ENCODE measurements around the gene NHSL1. TPM values are rescaled to one million over a fixed set of nuclear protein-coding genes. Genes with fewer than 3 reads are reported as not detected.

Gene NHSL1
- total RNA-seq, 1 donor from 2014 or later, result 1.2 TPM

GRCh38 chr6:138524526-138524925 lies 25.2 kb upstream of the NHSL1 start:
- intact Hi-C loops (cut with micrococcal nuclease), result no loop called here

GRCh38 chr6:138523347-138524210 lies 24.3 kb upstream of the NHSL1 start:
- intact Hi-C loops (cut with micrococcal nuclease), result no loop called here

GRCh38 chr6:138522611-138523010 lies 23.3 kb upstream of the NHSL1 start:
- intact Hi-C loops (cut with micrococcal nuclease), result no loop called here

- intact Hi-C loops (cut with micrococcal nuclease), result no loop called here
These were observed 22.5 kb upstream of the NHSL1 start for GRCh38 chr6:138521790-138522189.

GRCh38 chr6:138520463-138520862 lies 21.2 kb upstream of the NHSL1 start:
- intact Hi-C loops (cut with micrococcal nuclease), result no loop called here

GRCh38 chr6:138518054-138518453 lies 18.8 kb upstream of the NHSL1 start:
- intact Hi-C loops (cut with micrococcal nuclease), result loop anchor here (5.0 kb wide), 1 partner anchor 516 kb away; no protein-coding TSS in a partner anchor

GRCh38 chr6:138517635-138518034 lies 18.3 kb upstream of the NHSL1 start:
- intact Hi-C loops (cut with micrococcal nuclease), result loop anchor here (1.0 to 5.0 kb wide), 4 partner anchors 8 to 515 kb away; no protein-coding TSS in a partner anchor

GRCh38 chr6:138515657-138516248 lies 16.5 kb upstream of the NHSL1 start:
- intact Hi-C loops (cut with micrococcal nuclease), result loop anchor here (5.0 kb wide), 1 partner anchor 513 kb away; no protein-coding TSS in a partner anchor

- intact Hi-C loops (cut with micrococcal nuclease), result loop anchor here (5.0 kb wide), 1 partner anchor 513 kb away; no protein-coding TSS in a partner anchor
These were observed 15.7 kb upstream of the NHSL1 start for GRCh38 chr6:138514860-138515540.

GRCh38 chr6:138512609-138513008 lies 13.3 kb upstream of the NHSL1 start:
- intact Hi-C loops (cut with micrococcal nuclease), result no loop called here

GRCh38 chr6:138510093-138510492 lies 10.8 kb upstream of the NHSL1 start:
- intact Hi-C loops (cut with micrococcal nuclease), result no loop called here

GRCh38 chr6:138509371-138509770 lies 10.1 kb upstream of the NHSL1 start:
- intact Hi-C loops (cut with micrococcal nuclease), result loop anchor here (1.0 to 5.0 kb wide), 4 partner anchors 8 to 393 kb away; no protein-coding TSS in a partner anchor

GRCh38 chr6:138508676-138508988 lies 9.3 kb upstream of the NHSL1 start:
- intact Hi-C loops (cut with micrococcal nuclease), result loop anchor here (5.0 kb wide), 1 partner anchor 221 kb away; no protein-coding TSS in a partner anchor

- intact Hi-C loops (cut with micrococcal nuclease), result loop anchor here (5.0 kb wide), 1 partner anchor 221 kb away; no protein-coding TSS in a partner anchor
These were observed 8.8 kb upstream of the NHSL1 start for GRCh38 chr6:138507977-138508675.

GRCh38 chr6:138504764-138505689 lies 5.7 kb upstream of the NHSL1 start:
- intact Hi-C loops (cut with micrococcal nuclease), result loop anchor here (5.0 kb wide), 1 partner anchor 218 kb away; no protein-coding TSS in a partner anchor

GRCh38 chr6:138503881-138504680 lies 4.8 kb upstream of the NHSL1 start:
- intact Hi-C loops (cut with micrococcal nuclease), result no loop called here

GRCh38 chr6:138502546-138502945 lies 3.3 kb upstream of the NHSL1 start:
- intact Hi-C loops (cut with micrococcal nuclease), result no loop called here

- intact Hi-C loops (cut with micrococcal nuclease), result no loop called here
These were observed 1.7 kb upstream of the NHSL1 start for GRCh38 chr6:138500867-138501446.

Measured in T-helper 1 cell treated with Interleukin-12 subunit alpha and Interleukin-12 subunit beta and Interleukin-4 antibody, amounts not matched to agents 30 ng/mL and 1 ng/mL, for 36 hours (primary cell).